ENCODE results near the gene ITM2C.
A peak's percentile ranks its signal among the peaks of the same experiment; 100 is the strongest.

The ITM2C gene

GRCh38 chr2:230893338-230893737 lies 28.6 kb downstream of the ITM2C start:
- no peak for DNase-seq (ENCODE audit: low read depth)

GRCh38 chr2:230893841-230894781 lies 29.4 kb downstream of the ITM2C start:
- no peak for DNase-seq (ENCODE audit: low read depth)

- DNase-seq (ENCODE audit: low read depth), result no peak
Observed at GRCh38 chr2:230895536-230896345, 31.0 kb downstream of the ITM2C start.

- DNase-seq (ENCODE audit: low read depth), result no peak
Observed at GRCh38 chr2:230896346-230897115, 31.8 kb downstream of the ITM2C start.

- DNase-seq (ENCODE audit: low read depth), result no peak
Observed at GRCh38 chr2:230898016-230898712, 33.4 kb downstream of the ITM2C start.

GRCh38 chr2:230898713-230899091 lies 34.0 kb downstream of the ITM2C start:
- no peak for DNase-seq (ENCODE audit: low read depth)

GRCh38 chr2:230899287-230899686 lies 34.5 kb downstream of the ITM2C start:
- DNase-seq (ENCODE audit: low read depth), result no peak

- DNase-seq (ENCODE audit: low read depth), result no peak
Observed at GRCh38 chr2:230899786-230900185, 35.0 kb downstream of the ITM2C start.

GRCh38 chr2:230900336-230900995 lies 35.7 kb downstream of the ITM2C start:
- DNase-seq (ENCODE audit: low read depth), result no peak

GRCh38 chr2:230901006-230901405 lies 36.3 kb downstream of the ITM2C start:
- no peak for DNase-seq (ENCODE audit: low read depth)

GRCh38 chr2:230902180-230902899 lies 37.6 kb downstream of the ITM2C start:
- DNase-seq (ENCODE audit: low read depth), result no peak

- no peak for DNase-seq (ENCODE audit: low read depth)
Observed at GRCh38 chr2:230903231-230904150, 38.7 kb downstream of the ITM2C start.

- DNase-seq (ENCODE audit: low read depth), result no peak
Observed at GRCh38 chr2:230904856-230905447, 40.2 kb downstream of the ITM2C start.

- peak; percentile 67 for DNase-seq (ENCODE audit: low read depth)
Observed at GRCh38 chr2:230905448-230906421, 41.0 kb downstream of the ITM2C start.

GRCh38 chr2:230906471-230907230 lies 41.9 kb downstream of the ITM2C start:
- no peak for DNase-seq (ENCODE audit: low read depth)

GRCh38 chr2:230907361-230908091 lies 42.8 kb downstream of the ITM2C start:
- no peak for DNase-seq (ENCODE audit: low read depth)

All from stimulated activated CD8-positive, alpha-beta memory T cell treated with anti-CD3 and anti-CD28 coated beads, Interleukin-15, amount 100 ng/mL, for 1 hour (primary cell).